Measurements from ENCODE around the gene SAMD15. TPM values are rescaled to one million over a fixed set of nuclear protein-coding genes. Genes with fewer than 3 reads are reported as not detected.

Gene SAMD15
- total RNA-seq, 1 donor from 2014 or later, result 0.63 TPM

GRCh38 chr14:77353469-77354141 lies 23.6 kb upstream of the SAMD15 start:
- Mint-ChIP-seq H3K9me3 (no peaks in the 10 kb centered on the region), H3K27me3 (no peaks in the 10 kb centered on the region), H3K36me3 (ENCODE audit: low read depth) (peaks cover 20% of the 10 kb centered on the region), H3K4me1 (peaks cover 3% of the 10 kb centered on the region), H3K27ac (no peak overlapping the region), H3K4me3 (no peak overlapping the region)
- DNase-seq, result no peak
- intact Hi-C loops (cut with micrococcal nuclease), result no loop called here

DNA sequence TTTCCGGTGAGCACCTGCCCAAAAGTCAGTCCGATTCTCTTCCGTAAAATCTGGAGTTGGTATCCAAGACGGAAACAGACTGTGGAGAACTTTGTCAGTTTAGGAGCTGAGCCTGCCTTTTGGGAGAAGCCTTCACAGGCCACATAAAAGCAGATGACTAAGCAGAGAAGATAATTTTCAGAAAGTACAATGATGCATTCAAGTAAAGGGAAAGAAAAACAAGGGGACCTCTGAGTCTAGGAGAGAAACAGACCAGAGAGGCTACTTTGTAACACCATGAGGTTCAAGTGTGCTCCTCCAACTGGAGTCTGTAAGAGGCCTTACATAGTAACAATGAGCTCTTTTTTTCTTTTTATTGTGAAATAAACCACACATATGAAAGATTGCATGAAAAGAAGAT lies 21.4 kb upstream of the SAMD15 start:
- intact Hi-C loops (cut with micrococcal nuclease), result no loop called here
- Mint-ChIP-seq H3K27me3 (no peaks in the 10 kb centered on the region), H3K4me3 (no peak overlapping the region), H3K27ac (no peak overlapping the region), H3K36me3 (ENCODE audit: low read depth) (peaks cover 5% of the 10 kb centered on the region), H3K9me3 (no peaks in the 10 kb centered on the region), H3K4me1 (peaks cover 6% of the 10 kb centered on the region)
- no peak for DNase-seq

DNA sequence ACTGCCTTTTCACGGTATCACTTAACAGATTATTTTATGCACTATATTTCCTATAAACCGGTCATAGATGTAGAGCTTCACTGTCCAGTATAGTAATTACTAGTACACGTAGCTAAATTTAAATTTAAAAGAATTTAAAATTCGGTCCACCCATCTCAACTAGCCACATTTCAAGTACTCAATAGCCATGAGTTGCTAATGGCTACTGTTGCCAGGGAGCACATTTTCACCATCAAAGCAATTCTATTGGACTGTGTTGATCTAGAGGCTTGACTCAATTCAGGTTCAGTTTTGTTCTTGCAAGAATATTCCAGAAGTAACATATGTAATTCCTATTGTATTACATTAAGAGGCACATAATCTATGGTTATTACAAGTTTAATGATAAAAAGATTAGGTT lies 20.3 kb upstream of the SAMD15 start:
- Mint-ChIP-seq H3K27me3 (no peaks in the 10 kb centered on the region), H3K9me3 (no peaks in the 10 kb centered on the region), H3K36me3 (ENCODE audit: low read depth) (peaks cover 3% of the 10 kb centered on the region), H3K27ac (no peak overlapping the region), H3K4me3 (no peak overlapping the region), H3K4me1 (peaks cover 6% of the 10 kb centered on the region)
- intact Hi-C loops (cut with micrococcal nuclease), result no loop called here
- no peak for DNase-seq

GRCh38 chr14:77359626-77360025 lies 17.6 kb upstream of the SAMD15 start:
- Mint-ChIP-seq H3K27me3 (no peaks in the 10 kb centered on the region), H3K4me1 (peaks cover 12% of the 10 kb centered on the region), H3K36me3 (ENCODE audit: low read depth) (peaks cover 3% of the 10 kb centered on the region), H3K4me3 (no peak overlapping the region), H3K27ac (no peak overlapping the region), H3K9me3 (peaks cover 4% of the 10 kb centered on the region)
- intact Hi-C loops (cut with micrococcal nuclease), result no loop called here
- DNase-seq, result no peak

DNA sequence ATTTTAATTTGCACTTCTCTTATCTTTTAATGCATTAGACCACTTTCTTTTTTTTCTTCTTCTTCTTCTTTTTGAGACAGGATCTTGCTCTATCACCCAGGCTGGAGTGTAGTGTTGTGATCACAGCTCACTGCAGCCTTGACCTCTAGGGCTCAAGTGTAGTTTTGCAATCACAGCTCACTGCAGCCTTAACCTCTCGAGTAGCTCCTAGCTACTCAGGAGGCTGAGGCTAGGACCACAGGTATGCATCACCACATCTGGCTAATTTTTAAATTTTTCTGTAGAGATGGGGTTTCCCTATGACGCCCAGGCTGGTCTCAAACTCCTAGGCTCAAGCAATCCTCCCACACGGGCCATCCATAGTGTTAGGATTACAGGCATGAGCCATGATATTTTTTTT lies 13.0 kb upstream of the SAMD15 start:
- H3K27ac Mint-ChIP-seq, result no peak overlapping the region
- peaks cover 9% of the 10 kb centered on the region for H3K4me1 Mint-ChIP-seq
- no peak for DNase-seq
- peaks cover 4% of the 10 kb centered on the region for H3K9me3 Mint-ChIP-seq
- H3K27me3 Mint-ChIP-seq, result no peaks in the 10 kb centered on the region
- H3K4me3 Mint-ChIP-seq, result no peak overlapping the region
- peaks cover 6% of the 10 kb centered on the region for H3K36me3 Mint-ChIP-seq (ENCODE audit: low read depth)
- intact Hi-C loops (cut with micrococcal nuclease), result no loop called here

- no peaks in the 10 kb centered on the region for H3K27me3 Mint-ChIP-seq
- H3K4me1 Mint-ChIP-seq, result peaks cover 25% of the 10 kb centered on the region
- no peak overlapping the region for H3K4me3 Mint-ChIP-seq
- no peak overlapping the region for H3K27ac Mint-ChIP-seq
- H3K36me3 Mint-ChIP-seq (ENCODE audit: low read depth), result peaks cover 23% of the 10 kb centered on the region
- DNase-seq, result peak; percentile 58
- H3K9me3 Mint-ChIP-seq, result no peaks in the 10 kb centered on the region
- intact Hi-C loops (cut with micrococcal nuclease), result no loop called here
Observed at GRCh38 chr14:77369285-77369684, 7.9 kb upstream of the SAMD15 start.

DNA sequence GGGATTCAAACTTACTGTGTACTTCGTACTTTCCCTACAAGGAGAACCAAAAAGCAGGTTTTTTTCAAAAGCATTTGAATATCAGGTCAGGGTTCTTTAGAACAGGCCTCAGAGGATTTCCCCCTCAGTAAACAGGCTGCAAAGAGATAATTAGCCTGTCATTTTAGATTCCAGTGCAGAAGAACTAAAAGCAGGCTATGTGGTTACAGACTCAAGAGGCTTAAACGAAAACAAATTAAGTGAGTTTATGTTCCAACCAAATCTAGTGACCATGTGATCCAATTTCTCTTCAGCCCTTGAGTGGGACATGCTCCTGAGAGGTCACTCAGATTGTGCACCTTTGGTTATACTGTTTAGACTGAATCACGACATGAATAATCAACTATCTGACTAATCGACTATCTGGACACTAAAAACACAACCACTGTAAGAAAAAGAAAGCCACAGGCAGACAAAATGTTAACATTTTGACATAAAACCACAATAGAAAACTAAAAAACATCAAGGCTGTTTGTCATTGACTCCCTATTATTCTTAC lies 4.8 kb upstream of the SAMD15 start:
- no peaks in the 10 kb centered on the region for H3K9me3 Mint-ChIP-seq
- peaks cover 40% of the 10 kb centered on the region for H3K4me1 Mint-ChIP-seq
- peaks cover 28% of the 10 kb centered on the region for H3K36me3 Mint-ChIP-seq (ENCODE audit: low read depth)
- peak overlapping the region; percentile 34 for H3K27ac Mint-ChIP-seq
- no peaks in the 10 kb centered on the region for H3K27me3 Mint-ChIP-seq
- H3K4me3 Mint-ChIP-seq, result peak overlapping the region; percentile 12
- intact Hi-C loops (cut with micrococcal nuclease), result loop anchor here (1.0 to 10.0 kb wide), 3 partner anchors 69 to 242 kb away; partner anchors contain the start of gene SPTLC2
- no peak for DNase-seq

DNA sequence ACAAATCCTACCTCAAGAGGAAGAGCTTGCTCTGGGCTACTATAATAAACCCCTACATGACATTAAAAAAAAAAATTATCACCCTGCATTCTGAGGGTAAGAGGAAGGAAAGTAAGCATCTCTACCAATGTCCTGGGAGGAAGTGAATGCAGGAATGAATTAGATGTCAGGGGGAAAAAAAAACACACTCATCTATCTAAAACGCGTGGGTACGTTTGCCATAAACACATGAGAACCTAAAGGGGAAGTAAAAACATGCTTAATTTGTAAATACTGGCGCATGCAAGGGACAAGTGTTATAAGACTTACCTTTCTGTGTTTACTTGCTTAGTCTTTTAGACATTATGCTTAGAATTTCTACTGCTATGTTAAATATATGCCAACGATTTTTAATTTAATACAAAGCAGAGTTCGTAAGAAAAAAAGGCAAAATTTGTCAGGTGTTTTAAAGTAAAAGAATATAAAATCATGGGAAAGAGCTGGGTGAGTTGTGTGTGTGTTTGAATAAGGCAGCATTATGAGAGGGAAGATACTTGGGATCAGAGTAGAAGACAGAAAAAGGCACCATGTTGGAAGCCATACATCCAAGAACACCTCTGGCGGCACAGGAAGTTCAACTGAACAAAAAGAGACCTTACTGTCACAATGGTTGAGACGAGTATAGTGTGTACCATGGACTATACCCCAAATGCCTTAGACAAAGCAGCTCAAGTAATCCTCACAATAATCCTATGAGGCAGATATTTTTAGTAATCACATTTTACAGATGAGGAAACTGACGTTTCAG lies 1.8 kb upstream of the SAMD15 start:
- Mint-ChIP-seq H3K27me3 (peaks cover 7% of the 10 kb centered on the region), H3K36me3 (ENCODE audit: low read depth) (peaks cover 25% of the 10 kb centered on the region), H3K9me3 (no peaks in the 10 kb centered on the region), H3K4me1 (peaks cover 31% of the 10 kb centered on the region), H3K4me3 (peak overlapping the region; percentile 93), H3K27ac (peak overlapping the region; percentile 92)
- DNase-seq, result peak; percentile 55
- intact Hi-C loops (cut with micrococcal nuclease), result loop anchor here (5.0 to 10.0 kb wide), 3 partner anchors 179 to 278 kb away; partner anchors contain the start of genes CIPC and SPTLC2

DNA sequence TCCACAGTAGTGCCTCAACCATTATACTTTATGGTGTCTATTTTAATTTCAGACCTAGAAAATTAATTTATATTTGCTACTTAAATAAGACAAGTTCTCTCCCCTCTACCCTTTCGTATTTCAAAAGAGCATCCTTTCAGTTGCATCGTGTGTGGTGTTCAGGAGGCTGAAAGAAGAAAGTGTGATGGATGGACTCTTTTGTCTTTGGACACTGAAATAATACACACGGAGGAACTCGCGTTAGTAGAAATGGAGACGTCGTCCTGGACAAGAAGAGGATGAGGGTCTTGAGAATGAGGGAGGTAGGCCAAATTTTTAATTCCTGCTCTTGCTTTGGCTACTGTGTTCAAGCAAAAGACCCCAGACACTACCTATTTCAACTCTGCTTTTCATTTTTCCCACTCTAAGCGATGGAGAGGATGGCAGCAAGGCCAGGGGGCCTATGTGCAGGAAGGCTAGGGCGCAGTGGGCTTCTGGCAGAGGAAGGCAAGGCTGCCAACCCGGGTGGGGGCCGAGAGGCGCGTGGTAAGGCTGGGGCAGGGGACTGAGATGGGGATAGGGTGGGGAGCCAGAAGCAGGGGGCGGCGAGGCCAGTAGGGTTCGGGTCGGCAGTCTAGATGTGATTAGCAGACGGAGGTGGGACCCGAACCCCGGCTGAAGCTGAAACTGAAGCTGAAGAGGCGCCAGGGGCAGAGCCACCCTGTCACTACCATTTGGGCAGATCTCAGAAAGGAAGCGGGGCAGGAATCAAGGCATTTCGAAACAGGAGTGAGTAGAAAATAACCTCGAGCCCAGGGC lies 1.0 kb upstream of the SAMD15 start:
- no peaks in the 10 kb centered on the region for H3K9me3 Mint-ChIP-seq
- peaks cover 14% of the 10 kb centered on the region for H3K27me3 Mint-ChIP-seq
- H3K27ac Mint-ChIP-seq, result peak overlapping the region; percentile 92
- peaks cover 31% of the 10 kb centered on the region for H3K4me1 Mint-ChIP-seq
- intact Hi-C loops (cut with micrococcal nuclease), result loop anchor here (2.0 to 10.0 kb wide), 4 partner anchors 73 to 279 kb away; partner anchors contain the start of genes CIPC and SPTLC2
- peak; percentile 81 for DNase-seq
- H3K36me3 Mint-ChIP-seq (ENCODE audit: low read depth), result peaks cover 25% of the 10 kb centered on the region
- H3K4me3 Mint-ChIP-seq, result peak overlapping the region; percentile 93

GRCh38 chr14:77377502-77377844 lies 294 bp downstream of the SAMD15 start:
- no peaks in the 10 kb centered on the region for H3K9me3 Mint-ChIP-seq
- peaks cover 28% of the 10 kb centered on the region for H3K4me1 Mint-ChIP-seq
- H3K27me3 Mint-ChIP-seq, result peaks cover 16% of the 10 kb centered on the region
- intact Hi-C loops (cut with micrococcal nuclease), result loop anchor here (1.0 to 10.0 kb wide), 7 partner anchors 56 to 330 kb away; partner anchors contain the start of genes CIPC, GSTZ1, SPTLC2 and VIPAS39
- peaks cover 25% of the 10 kb centered on the region for H3K36me3 Mint-ChIP-seq (ENCODE audit: low read depth)
- DNase-seq, result no peak
- H3K4me3 Mint-ChIP-seq, result no peak overlapping the region
- H3K27ac Mint-ChIP-seq, result no peak overlapping the region

- Mint-ChIP-seq H3K4me3 (no peak overlapping the region), H3K27ac (no peak overlapping the region), H3K9me3 (no peaks in the 10 kb centered on the region), H3K27me3 (peaks cover 16% of the 10 kb centered on the region), H3K4me1 (peaks cover 18% of the 10 kb centered on the region), H3K36me3 (ENCODE audit: low read depth) (peaks cover 17% of the 10 kb centered on the region)
- intact Hi-C loops (cut with micrococcal nuclease), result loop anchor here (5.0 to 10.0 kb wide), 3 partner anchors 176 to 281 kb away; partner anchors contain the start of genes CIPC and SPTLC2
- no peak for DNase-seq
Observed at GRCh38 chr14:77378701-77379100, 1.5 kb downstream of the SAMD15 start.

DNA sequence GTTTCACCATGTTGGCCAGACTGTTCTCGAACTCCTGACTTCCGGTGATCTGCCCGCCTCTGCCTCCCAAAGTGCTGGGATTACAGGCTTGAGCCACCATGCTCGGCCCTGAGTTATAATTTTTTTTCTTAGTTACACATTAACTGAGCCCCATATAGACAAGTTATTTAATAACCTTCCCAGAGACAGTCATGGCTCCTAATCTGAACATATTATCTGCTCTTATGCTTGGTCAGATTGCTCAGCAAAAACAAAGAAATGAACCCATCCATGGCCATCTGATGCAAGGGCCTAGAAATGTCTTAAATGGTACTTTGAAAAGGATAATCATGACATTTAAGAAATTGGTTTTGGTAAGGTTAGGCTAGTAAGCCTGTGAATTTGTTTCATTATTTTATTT lies 13.0 kb downstream of the SAMD15 start:
- Mint-ChIP-seq H3K27me3 (no peaks in the 10 kb centered on the region), H3K9me3 (no peaks in the 10 kb centered on the region), H3K4me3 (no peak overlapping the region), H3K27ac (no peak overlapping the region), H3K4me1 (no peaks in the 10 kb centered on the region), H3K36me3 (ENCODE audit: low read depth) (no peaks in the 10 kb centered on the region)
- DNase-seq, result no peak
- intact Hi-C loops (cut with micrococcal nuclease), result no loop called here

GRCh38 chr14:77400216-77400615 lies 23.0 kb downstream of the SAMD15 start:
- Mint-ChIP-seq H3K36me3 (ENCODE audit: low read depth) (no peaks in the 10 kb centered on the region), H3K27ac (no peak overlapping the region), H3K4me3 (no peak overlapping the region), H3K27me3 (no peaks in the 10 kb centered on the region), H3K4me1 (no peaks in the 10 kb centered on the region), H3K9me3 (peaks cover 3% of the 10 kb centered on the region)
- no peak for DNase-seq
- intact Hi-C loops (cut with micrococcal nuclease), result no loop called here

All from activated CD4-positive, alpha-beta T cell treated with anti-CD3 and anti-CD28 coated beads, Interleukin-2, amount 10 ng/mL, durations not matched to agents 24 days and 14 days (primary cell).